ENCODE results near the gene ZNF622. TPM values are rescaled to one million over a fixed set of nuclear protein-coding genes. Genes with fewer than 3 reads are reported as not detected.

ZNF622 gene
- polyA plus RNA-seq, 1 donor (not counting 4 experiments of a cell fraction or from before 2014, with no cell fraction given): 23.1 TPM

DNA sequence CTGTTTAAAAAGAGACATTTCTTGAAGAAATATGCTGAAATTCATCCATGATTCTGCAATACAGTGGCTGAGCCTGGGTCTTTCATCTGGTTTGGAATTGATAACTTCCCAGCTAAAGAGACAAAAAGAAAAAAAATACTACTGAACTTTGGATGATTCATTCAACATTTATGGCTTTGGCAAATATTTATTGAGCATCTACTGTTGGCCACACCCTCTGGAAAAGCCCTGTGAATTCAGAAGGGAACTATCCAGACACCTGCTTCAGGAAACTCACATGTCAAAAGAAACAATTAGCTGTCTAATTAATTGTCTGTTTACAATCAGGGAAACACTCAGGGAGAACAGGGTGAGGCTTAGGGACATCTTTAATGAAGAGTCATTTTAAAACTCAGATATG is 17.8 kb upstream of the ZNF622 start:
- H3K79me2 ChIP-seq (ENCODE audit: control insufficient read depth, insufficient read depth, low read length): no peaks in the 10 kb centered on the region
- H3K27ac ChIP-seq (ENCODE audit: control insufficient read depth, insufficient read depth, low read length): no peak overlapping the region
- FAIRE-seq: peak; percentile 58
- dilution Hi-C loops (cut with MboI; ENCODE audit: extremely low pct_ligation_motif_present, low sequenced_read_pairs): no loop called here
- peaks cover 14% of the 10 kb centered on the region for H3K4me1 ChIP-seq (ENCODE audit: control insufficient read depth, extremely low read depth, insufficient read depth, low read length)
- H3K9me1 ChIP-seq (ENCODE audit: control insufficient read depth, extremely low read depth, insufficient read depth, low read length): no peaks in the 10 kb centered on the region
- no peaks in the 10 kb centered on the region for H3K36me3 ChIP-seq (ENCODE audit: control insufficient read depth in 2 of 2, extremely low read depth in 1 of 2, insufficient read depth in 2 of 2, low read length in 2 of 2)
- H3K4me2 ChIP-seq (ENCODE audit: control insufficient read depth, extremely low read depth, insufficient read depth, low read depth, low read length): peak overlapping the region; percentile 42
- H4K20me1 ChIP-seq (ENCODE audit: control insufficient read depth, extremely low read depth, insufficient read depth, low read length): no peaks in the 10 kb centered on the region
- H3K27me3 ChIP-seq (ENCODE audit: control insufficient read depth, extremely low read depth, insufficient read depth, low read length): no peaks in the 10 kb centered on the region
- H3K4me3 ChIP-seq (ENCODE audit: control insufficient read depth in 2 of 3, extremely low read depth in 1 of 3, insufficient read depth in 2 of 3, low read depth in 1 of 3, low read length in 3 of 3): no peak overlapping the region
- no peaks in the 10 kb centered on the region for H3K9me3 ChIP-seq (ENCODE audit: control insufficient read depth, low read depth, low read length)
- no peak overlapping the region for H3K9ac ChIP-seq (ENCODE audit: control insufficient read depth, extremely low read depth, insufficient read depth, low read length)
- no peak for TF ChIP-seq EZH2 (IDR thresholded peaks at IDR 0.05; ENCODE audit: low read length)
- TF ChIP-seq, protein P1, sequence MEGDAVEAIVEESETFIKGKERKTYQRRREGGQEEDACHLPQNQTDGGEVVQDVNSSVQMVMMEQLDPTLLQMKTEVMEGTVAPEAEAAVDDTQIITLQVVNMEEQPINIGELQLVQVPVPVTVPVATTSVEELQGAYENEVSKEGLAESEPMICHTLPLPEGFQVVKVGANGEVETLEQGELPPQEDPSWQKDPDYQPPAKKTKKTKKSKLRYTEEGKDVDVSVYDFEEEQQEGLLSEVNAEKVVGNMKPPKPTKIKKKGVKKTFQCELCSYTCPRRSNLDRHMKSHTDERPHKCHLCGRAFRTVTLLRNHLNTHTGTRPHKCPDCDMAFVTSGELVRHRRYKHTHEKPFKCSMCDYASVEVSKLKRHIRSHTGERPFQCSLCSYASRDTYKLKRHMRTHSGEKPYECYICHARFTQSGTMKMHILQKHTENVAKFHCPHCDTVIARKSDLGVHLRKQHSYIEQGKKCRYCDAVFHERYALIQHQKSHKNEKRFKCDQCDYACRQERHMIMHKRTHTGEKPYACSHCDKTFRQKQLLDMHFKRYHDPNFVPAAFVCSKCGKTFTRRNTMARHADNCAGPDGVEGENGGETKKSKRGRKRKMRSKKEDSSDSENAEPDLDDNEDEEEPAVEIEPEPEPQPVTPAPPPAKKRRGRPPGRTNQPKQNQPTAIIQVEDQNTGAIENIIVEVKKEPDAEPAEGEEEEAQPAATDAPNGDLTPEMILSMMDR (optimal IDR thresholded peaks at IDR 0.05 in 1 of 3, IDR thresholded peaks at IDR 0.05 in 1 of 3, conservative IDR thresholded peaks at IDR 0.05 in 1 of 3; ENCODE audit: extremely low read depth in 1 of 3, insufficient read depth in 2 of 3, low read length in 3 of 3): no peak
- no peak overlapping the region for H2AFZ ChIP-seq (ENCODE audit: control insufficient read depth, low read length)
- DNase-seq (ENCODE audit: low read depth, low spot score): no peak

DNA sequence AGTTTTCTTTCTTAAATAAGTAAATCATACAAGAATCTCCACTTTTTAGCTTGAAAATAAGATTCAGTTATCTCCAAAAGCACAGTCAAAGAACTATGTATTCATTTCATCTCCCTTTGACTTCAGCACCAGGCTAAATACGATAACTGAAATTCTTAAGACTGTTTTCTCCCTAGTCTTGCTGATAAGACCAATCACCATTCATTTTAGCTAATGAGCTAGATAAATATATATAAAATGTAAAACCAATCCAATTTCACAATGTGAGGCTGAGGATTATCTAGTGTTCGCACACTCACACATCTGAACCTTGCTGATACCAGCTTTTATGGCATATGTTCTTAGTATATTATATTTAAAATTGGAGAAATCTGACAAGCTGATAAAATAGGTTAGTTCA is 17.3 kb upstream of the ZNF622 start:
- FAIRE-seq (no peak), DNase-seq (ENCODE audit: low read depth, low spot score) (no peak)
- Histone ChIP-seq H3K4me3 (ENCODE audit: control insufficient read depth in 2 of 3, extremely low read depth in 1 of 3, insufficient read depth in 2 of 3, low read depth in 1 of 3, low read length in 3 of 3) (no peak overlapping the region), H4K20me1 (ENCODE audit: control insufficient read depth, extremely low read depth, insufficient read depth, low read length) (no peaks in the 10 kb centered on the region), H3K9ac (ENCODE audit: control insufficient read depth, extremely low read depth, insufficient read depth, low read length) (no peak overlapping the region), H3K9me1 (ENCODE audit: control insufficient read depth, extremely low read depth, insufficient read depth, low read length) (no peaks in the 10 kb centered on the region), H3K27me3 (ENCODE audit: control insufficient read depth, extremely low read depth, insufficient read depth, low read length) (no peaks in the 10 kb centered on the region), H3K4me2 (ENCODE audit: control insufficient read depth, extremely low read depth, insufficient read depth, low read depth, low read length) (no peak overlapping the region), H3K36me3 (ENCODE audit: control insufficient read depth in 2 of 2, extremely low read depth in 1 of 2, insufficient read depth in 2 of 2, low read length in 2 of 2) (no peaks in the 10 kb centered on the region), H3K9me3 (ENCODE audit: control insufficient read depth, low read depth, low read length) (no peaks in the 10 kb centered on the region), H2AFZ (ENCODE audit: control insufficient read depth, low read length) (no peak overlapping the region), H3K4me1 (ENCODE audit: control insufficient read depth, extremely low read depth, insufficient read depth, low read length) (peaks cover 14% of the 10 kb centered on the region), H3K79me2 (ENCODE audit: control insufficient read depth, insufficient read depth, low read length) (no peaks in the 10 kb centered on the region), H3K27ac (ENCODE audit: control insufficient read depth, insufficient read depth, low read length) (no peak overlapping the region)
- TF ChIP-seq EZH2 (IDR thresholded peaks at IDR 0.05; ENCODE audit: low read length): no peak
- TF ChIP-seq, protein P1 (optimal IDR thresholded peaks at IDR 0.05 in 1 of 3, IDR thresholded peaks at IDR 0.05 in 1 of 3, conservative IDR thresholded peaks at IDR 0.05 in 1 of 3; ENCODE audit: extremely low read depth in 1 of 3, insufficient read depth in 2 of 3, low read length in 3 of 3): no peak
- dilution Hi-C loops (cut with MboI; ENCODE audit: extremely low pct_ligation_motif_present, low sequenced_read_pairs): no loop called here

Measured in keratinocyte (primary cell).